Measurements from ENCODE around the gene MAD1L1. TPM values are rescaled to one million over a fixed set of nuclear protein-coding genes. Genes with fewer than 3 reads are reported as not detected.
"Not testable (repeated sequence)": the region's sequence is repeated elsewhere in the genome, so short reads cannot be mapped to it uniquely, and the experiment has no call there.

The MAD1L1 gene
- total RNA-seq, 1 donor from 2014 or later, result 40.9 TPM

- not testable (repeated sequence) for DNase-seq (ENCODE audit: low read depth)
Measured at GRCh38 chr7:1874590-1875391, 358.0 kb downstream of the MAD1L1 start.

- DNase-seq (ENCODE audit: low read depth), result no peak
Measured at GRCh38 chr7:1873857-1874589, 358.7 kb downstream of the MAD1L1 start.

- DNase-seq (ENCODE audit: low read depth), result no peak
Measured at GRCh38 chr7:1873421-1873820, 359.3 kb downstream of the MAD1L1 start.

- no peak for DNase-seq (ENCODE audit: low read depth)
Measured at GRCh38 chr7:1873070-1873405, 359.7 kb downstream of the MAD1L1 start.

- DNase-seq (ENCODE audit: low read depth), result no peak
Measured at GRCh38 chr7:1872191-1873069, 360.3 kb downstream of the MAD1L1 start.

GRCh38 chr7:1869452-1870130 lies 363.2 kb downstream of the MAD1L1 start:
- DNase-seq (ENCODE audit: low read depth), result no peak

- DNase-seq (ENCODE audit: low read depth), result no peak
Measured at GRCh38 chr7:1868516-1869165, 364.1 kb downstream of the MAD1L1 start.

GRCh38 chr7:1867370-1868260 lies 365.1 kb downstream of the MAD1L1 start:
- DNase-seq (ENCODE audit: low read depth), result no peak

- no peak for DNase-seq (ENCODE audit: low read depth)
Measured at GRCh38 chr7:1866601-1867000, 366.1 kb downstream of the MAD1L1 start.

GRCh38 chr7:1865571-1866255 lies 367.0 kb downstream of the MAD1L1 start:
- no peak for DNase-seq (ENCODE audit: low read depth)

GRCh38 chr7:1865000-1865555 lies 367.7 kb downstream of the MAD1L1 start:
- DNase-seq (ENCODE audit: low read depth), result no peak

- DNase-seq (ENCODE audit: low read depth), result no peak
Measured at GRCh38 chr7:1864161-1864940, 368.4 kb downstream of the MAD1L1 start.

- no peak for DNase-seq (ENCODE audit: low read depth)
Measured at GRCh38 chr7:1863091-1863900, 369.4 kb downstream of the MAD1L1 start.

- DNase-seq (ENCODE audit: low read depth), result no peak
Measured at GRCh38 chr7:1862560-1862959, 370.2 kb downstream of the MAD1L1 start.

GRCh38 chr7:1861799-1862458 lies 370.8 kb downstream of the MAD1L1 start:
- no peak for DNase-seq (ENCODE audit: low read depth)
